Esophagus squamous epithelium (tissue), 5 donors: ENCODE data around the gene C16orf74. TPM values are rescaled to one million over a fixed set of nuclear protein-coding genes. Genes with fewer than 3 reads are reported as not detected.

Source experiments
- DNase-seq: peaks from one replicate; lab custom pipeline; 2025; lab: John Stamatoyannopoulos, UW
- H3K27ac ChIP-seq, 4 donors: fragments of 200-600 bp; sonication (generic); one replicate each; pipeline ENCODE4 v1.5.1; 2016 to 2019; ENCODE audit warnings: mild to moderate bottlenecking in 1 of 4
- H3K27me3 ChIP-seq, 4 donors: fragments of 200-600 bp; sonication (generic); 1 replicate in 3 of 4; 2 replicates in 1 of 4; pipeline versions ENCODE4 v1.5.1 to v1.6.0; 2017 to 2021; ENCODE audit warnings: antibody characterized with exemption in 1 of 4
- H3K36me3 ChIP-seq, 3 donors: fragments of 200-600 bp; sonication (generic); one replicate each; pipeline ENCODE4 v1.5.1; 2016 to 2019
- H3K4me1 ChIP-seq, 3 donors: fragments of 200-600 bp; sonication (generic); one replicate each; pipeline ENCODE4 v1.5.1; 2017 to 2019
- H3K4me3 ChIP-seq, 4 donors: fragments of 200-600 bp; sonication (generic); 1 replicate in 3 of 4; 2 replicates in 1 of 4; pipeline ENCODE4 v1.5.1; 2016 to 2019; ENCODE audit warnings: mild to moderate bottlenecking in 2 of 4, moderate library complexity in 1 of 4
- H3K9me3 ChIP-seq, 3 donors: fragments of 200-600 bp; sonication (generic); one replicate each; pipeline ENCODE4 v1.5.1; 2016 to 2019
- POLR2A ChIP-seq, 4 donors: fragments of 450-650 bp; IDR thresholded peaks; one replicate each; pipeline ENCODE4 v1.6.1; 2017; ENCODE audit warnings: antibody characterized with exemption in 4 of 4, mild to moderate bottlenecking in 4 of 4, moderate library complexity in 3 of 4
- WGBS, 2 donors: methylation state at CpG; one replicate each; pipeline ENCODE4 v1.1.5; 2018; 5-methylcytosine and 5-hydroxymethylcytosine counted together
- intact Hi-C: fragments of 100-400 bp; cut with DNase I; formaldehyde crosslinking; loops from one replicate; pipeline ENCODE4 v1.15.0; 2022
- total RNA-seq, 4 donors: library from RNA; depleted of rRNA; stranded (reverse); fragments of >200 nt; gene quantifications; one replicate each; pipeline ENCODE4 v1.1.0, GENCODE V29; 2016
- TF ChIP-seq, protein P1 (sequence below), 6 experiments: fragments of 450-650 bp in 4 of 6; fragments of 200-600 bp in 2 of 6; sonication (generic) in 2 of 6; IDR thresholded peaks; one replicate each; pipeline ENCODE4 v1.5.1; 2016 to 2019; ENCODE audit warnings: antibody characterized with exemption in 6 of 6, mild to moderate bottlenecking in 4 of 6, moderate library complexity in 4 of 6
- donor health status: DM: yes; HTN: yes; CAD: no.

The C16orf74 gene
- total RNA-seq, 4 donors from 2014 or later: 3.8 to 24.8 (median 6.4) TPM

DNA sequence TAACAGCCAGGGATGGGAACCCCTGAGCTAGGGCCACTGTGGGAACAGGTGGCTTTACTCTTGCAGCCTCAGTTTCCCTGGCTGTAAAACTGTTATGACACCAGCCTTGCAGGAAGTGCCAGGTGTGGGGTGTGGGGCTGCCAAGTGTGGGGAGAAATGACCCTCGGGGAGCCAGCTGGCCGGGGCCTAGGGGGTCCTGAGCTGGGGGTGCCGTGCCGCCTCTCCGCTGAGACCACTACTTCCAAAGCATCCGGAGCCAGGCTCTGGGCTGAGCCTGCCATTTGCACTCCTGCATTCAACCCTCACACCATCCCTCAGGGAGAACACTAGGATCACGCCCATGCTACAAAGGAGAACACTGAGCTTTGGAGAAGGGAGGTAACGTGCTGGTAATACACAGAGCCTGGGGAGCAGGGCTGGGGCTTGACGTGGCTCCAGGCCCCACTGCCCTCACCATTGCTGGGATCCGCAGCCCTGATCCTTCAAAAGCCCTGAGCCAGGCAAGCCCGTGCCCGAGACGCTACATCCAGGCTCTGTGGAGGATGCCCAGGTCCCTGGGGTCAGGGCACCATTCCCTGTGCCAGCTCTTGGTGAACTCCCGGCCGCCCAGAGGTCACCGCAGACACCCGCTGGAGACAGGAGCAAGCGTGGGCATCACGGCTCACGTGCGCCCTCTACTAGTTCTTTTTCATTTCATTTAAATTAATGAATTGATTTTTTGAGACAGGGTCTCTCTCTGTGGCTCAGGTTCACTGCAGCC lies 33.3 kb downstream of the C16orf74 start:
- peaks cover 22 to 43% (median 24%) of the 10 kb centered on the region in 3 donors for H3K4me1 ChIP-seq
- peaks cover 0 to under 1% (median 0%) of the 10 kb centered on the region in 3 donors for H3K9me3 ChIP-seq
- intact Hi-C loops: no loop called here
- H3K27ac ChIP-seq: no peak overlapping the region
- WGBS, 2 donors: 0 to 22% methylated on average over 5 to 18 of the region's 21 CpGs
- TF ChIP-seq, protein P1, sequence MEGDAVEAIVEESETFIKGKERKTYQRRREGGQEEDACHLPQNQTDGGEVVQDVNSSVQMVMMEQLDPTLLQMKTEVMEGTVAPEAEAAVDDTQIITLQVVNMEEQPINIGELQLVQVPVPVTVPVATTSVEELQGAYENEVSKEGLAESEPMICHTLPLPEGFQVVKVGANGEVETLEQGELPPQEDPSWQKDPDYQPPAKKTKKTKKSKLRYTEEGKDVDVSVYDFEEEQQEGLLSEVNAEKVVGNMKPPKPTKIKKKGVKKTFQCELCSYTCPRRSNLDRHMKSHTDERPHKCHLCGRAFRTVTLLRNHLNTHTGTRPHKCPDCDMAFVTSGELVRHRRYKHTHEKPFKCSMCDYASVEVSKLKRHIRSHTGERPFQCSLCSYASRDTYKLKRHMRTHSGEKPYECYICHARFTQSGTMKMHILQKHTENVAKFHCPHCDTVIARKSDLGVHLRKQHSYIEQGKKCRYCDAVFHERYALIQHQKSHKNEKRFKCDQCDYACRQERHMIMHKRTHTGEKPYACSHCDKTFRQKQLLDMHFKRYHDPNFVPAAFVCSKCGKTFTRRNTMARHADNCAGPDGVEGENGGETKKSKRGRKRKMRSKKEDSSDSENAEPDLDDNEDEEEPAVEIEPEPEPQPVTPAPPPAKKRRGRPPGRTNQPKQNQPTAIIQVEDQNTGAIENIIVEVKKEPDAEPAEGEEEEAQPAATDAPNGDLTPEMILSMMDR (IDR thresholded peaks at IDR 0.05): peak; percentile 45 to 76 (median 68)
- no peak for TF ChIP-seq POLR2A (IDR thresholded peaks at IDR 0.05)
- H3K36me3 ChIP-seq: no peaks in the 10 kb centered on the region
- H3K4me3 ChIP-seq: no peak overlapping the region
- H3K27me3 ChIP-seq: peaks cover 0 to 15% (median 0%) of the 10 kb centered on the region in 4 donors
- no peak for DNase-seq

DNA sequence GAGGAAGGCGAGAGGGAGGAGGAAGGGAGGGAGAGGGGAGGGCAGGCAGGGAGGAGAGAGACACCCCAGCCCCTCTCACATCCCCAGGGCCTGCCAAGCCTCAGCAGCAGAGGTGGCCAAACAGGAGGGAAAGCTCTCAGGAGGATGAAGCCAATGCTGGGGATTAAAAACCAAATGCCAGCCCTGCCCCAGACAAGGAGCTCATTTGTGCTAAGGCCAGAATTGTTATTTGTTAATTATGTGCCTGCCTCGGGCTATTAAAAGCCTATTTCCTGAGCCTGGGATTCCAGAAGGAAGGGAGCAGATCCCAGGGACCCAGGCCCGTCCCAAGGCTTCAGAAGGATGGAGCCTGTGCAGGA lies 34.2 kb downstream of the C16orf74 start:
- TF ChIP-seq POLR2A (IDR thresholded peaks at IDR 0.05): no peak
- TF ChIP-seq, protein P1 (IDR thresholded peaks at IDR 0.05): no peak
- peaks cover 22 to 43% (median 24%) of the 10 kb centered on the region in 3 donors for H3K4me1 ChIP-seq
- WGBS, 2 donors: 16 to 21% methylated on average over 2 to 3 of the region's 3 CpGs
- H3K36me3 ChIP-seq: peaks cover 0 to 6% (median 0%) of the 10 kb centered on the region in 3 donors
- no peak overlapping the region for H3K27ac ChIP-seq
- no peak overlapping the region for H3K4me3 ChIP-seq
- DNase-seq: no peak
- H3K27me3 ChIP-seq: peaks cover 0 to 15% (median 0%) of the 10 kb centered on the region in 4 donors
- H3K9me3 ChIP-seq: peaks cover 0 to 10% (median 0%) of the 10 kb centered on the region in 3 donors
- intact Hi-C loops: no loop called here

DNA sequence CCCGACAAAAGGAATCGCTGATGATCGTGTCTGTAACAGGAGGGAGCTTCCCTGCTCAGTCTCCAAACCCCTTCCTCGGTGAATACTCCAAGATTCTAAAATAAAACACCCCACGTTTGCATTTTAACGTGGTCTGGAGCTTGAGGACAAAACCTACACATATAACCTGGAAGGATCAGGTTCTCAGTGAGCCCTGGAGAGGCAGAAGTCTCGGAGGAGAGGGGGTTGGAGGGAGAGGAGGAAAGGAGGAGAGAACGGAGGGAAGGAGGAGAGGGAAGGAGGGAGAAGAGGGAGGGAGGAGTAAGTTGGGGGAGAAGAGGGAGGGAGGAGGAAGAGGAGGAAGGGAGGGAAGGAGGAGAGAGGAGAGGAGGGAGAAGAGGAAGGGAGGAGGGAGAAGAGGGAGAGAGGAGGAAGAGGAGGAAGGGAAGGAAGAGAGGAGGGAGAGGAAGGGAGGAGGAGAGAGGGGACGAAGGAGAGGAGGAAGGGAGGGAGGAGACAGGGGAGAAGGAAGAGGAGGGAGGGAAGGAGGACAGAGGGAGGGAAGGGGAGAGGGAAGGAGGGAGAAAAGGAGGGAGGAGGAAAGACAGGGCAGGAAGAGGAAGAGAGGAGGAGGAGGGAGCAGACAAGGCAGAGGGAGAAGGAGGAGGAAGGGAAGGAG lies 34.7 kb downstream of the C16orf74 start:
- TF ChIP-seq, protein P1 (IDR thresholded peaks at IDR 0.05): no peak
- 8 to 26% methylated on average over 9 of the region's 9 CpGs for WGBS, 2 donors
- no peak for DNase-seq
- intact Hi-C loops: no loop called here
- Histone ChIP-seq H3K9me3 (peaks cover 0 to 11% (median 0%) of the 10 kb centered on the region in 3 donors), H3K36me3 (peaks cover 0 to 6% (median 0%) of the 10 kb centered on the region in 3 donors), H3K27me3 (peaks cover 0 to 15% (median 0%) of the 10 kb centered on the region in 4 donors), H3K27ac (no peak overlapping the region), H3K4me1 (peaks cover 22 to 43% (median 24%) of the 10 kb centered on the region in 3 donors), H3K4me3 (no peak overlapping the region)

DNA sequence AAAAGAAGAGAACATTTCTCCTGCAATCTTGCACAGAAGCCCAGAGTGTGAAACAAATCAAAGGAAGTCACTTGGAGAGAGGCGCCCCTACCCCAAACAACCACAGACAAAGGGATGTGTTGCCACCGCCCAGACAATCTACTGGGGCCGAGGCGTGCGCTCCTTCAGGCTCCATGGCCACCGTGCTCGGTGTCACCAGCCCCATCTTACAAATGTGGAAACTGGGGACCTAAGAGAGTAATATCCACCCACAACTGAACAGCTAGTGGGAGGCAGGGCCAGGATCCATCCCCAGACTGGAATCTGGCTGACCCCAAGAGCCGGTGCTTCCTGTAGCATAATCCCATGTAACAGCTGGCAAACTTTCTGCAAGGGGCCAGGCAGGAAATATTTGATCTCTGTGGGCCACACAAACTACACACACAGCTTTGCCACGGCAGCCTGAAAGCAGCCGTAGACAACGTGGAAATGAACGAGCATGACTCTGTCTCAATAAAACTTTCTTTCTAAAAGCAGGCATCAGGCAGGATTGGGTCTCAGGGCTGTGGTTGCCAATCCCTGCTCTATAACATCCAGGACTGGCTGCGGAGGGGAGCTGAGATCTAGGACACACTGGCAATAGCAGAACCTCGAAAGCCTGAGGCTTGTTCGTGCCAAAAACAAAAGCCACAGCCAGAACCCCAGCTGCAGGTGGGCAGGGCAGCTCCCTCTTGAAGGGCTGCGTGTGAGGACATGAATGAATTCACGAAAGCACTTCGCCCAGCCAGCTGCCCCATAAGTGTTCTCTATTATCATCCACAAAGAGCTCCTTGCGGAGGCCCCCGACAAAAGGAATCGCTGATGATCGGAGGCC lies 35.5 kb downstream of the C16orf74 start:
- TF ChIP-seq, protein P1 (IDR thresholded peaks at IDR 0.05): no peak
- no peak for TF ChIP-seq POLR2A (IDR thresholded peaks at IDR 0.05)
- Histone ChIP-seq H3K27me3 (peaks cover 0 to 15% (median 0%) of the 10 kb centered on the region in 4 donors), H3K36me3 (peaks cover 0 to 6% (median 0%) of the 10 kb centered on the region in 3 donors), H3K4me1 (peaks cover 22 to 43% (median 24%) of the 10 kb centered on the region in 3 donors), H3K27ac (no peak overlapping the region), H3K9me3 (peaks cover 0 to 11% (median 0%) of the 10 kb centered on the region in 3 donors), H3K4me3 (no peak overlapping the region)
- intact Hi-C loops: no loop called here
- DNase-seq: no peak
- 25 to 31% methylated on average over 14 to 15 of the region's 22 CpGs for WGBS, 2 donors
